GM10248 (cell line): ENCODE results near the gene CD151.

Experiments
- CTCF ChIA-PET: fragments of 300-600 bp; sonication (Branson Sonifier 250); formaldehyde crosslinking; extraction: SDS; loops from one replicate; lab custom pipeline; 2021; ENCODE audit warnings: antibody characterized with exemption; lab: Yijun Ruan, JAX
- POLR2A ChIA-PET: fragments of 350-650 bp; sonication (Branson Sonifier 250); formaldehyde crosslinking; extraction: SDS; loops from one replicate; lab custom pipeline; 2020; ENCODE audit warnings: antibody characterized with exemption; lab: Yijun Ruan, JAX
- DNase-seq: peaks from one replicate; pipeline ENCODE4 v3.0.0; 2012; ENCODE audit errors: extremely low spot score
- CTCF ChIP-seq: IDR thresholded peaks from 2 replicates; pipeline ENCODE4 v1.5.1; 2012; ENCODE audit warnings: mild to moderate bottlenecking, low read depth; ENCODE audit errors: extremely low read depth, missing control alignments, control extremely low read depth

The CD151 gene

GRCh38 chr11:788953-789940 lies 43.5 kb upstream of the CD151 start:
- TF ChIP-seq CTCF = no peak
- ChIA-PET CTCF (interaction anchor here (2.5 kb wide), 1 partner anchor 11 kb away, joined by 10 read pairs; the partner anchor contains the start of gene GATD1), POLR2A (interaction anchor here (0.5 to 1.1 kb wide), 2 partner anchors 30 to 450 kb away, joined by 3 to 6 read pairs; no protein-coding TSS in a partner anchor)
- DNase-seq = peak; percentile 44

- DNase-seq = peak; percentile 81
- CTCF ChIA-PET = interaction anchor here (2.5 kb wide), 1 partner anchor 12 kb away, joined by 10 read pairs; the partner anchor contains the start of gene GATD1
- no peak for TF ChIP-seq CTCF
- POLR2A ChIA-PET = interaction anchor here (0.5 to 1.1 kb wide), 2 partner anchors 30 to 451 kb away, joined by 3 to 6 read pairs; no protein-coding TSS in a partner anchor
Measured at GRCh38 chr11:789943-790342, 42.8 kb upstream of the CD151 start, which contains the start of gene CEND1. TSS of gene CEND1 (minus strand) at chr11:790090. CDS start at chr11:788576, 1,514 bp downstream.

- DNase-seq = no peak
- TF ChIP-seq CTCF = no peak
- CTCF ChIA-PET = interaction anchor here (2.5 kb wide), 1 partner anchor 13 kb away, joined by 10 read pairs; the partner anchor contains the start of gene GATD1
- POLR2A ChIA-PET = no interaction called here
Measured at GRCh38 chr11:790721-791564, 41.8 kb upstream of the CD151 start.

- ChIA-PET CTCF (interaction anchor here (1.1 to 2.5 kb wide), 2 partner anchors 14 to 64 kb away, joined by 3 to 10 read pairs; partner anchors contain the start of gene GATD1), POLR2A (interaction anchor here (0.5 kb wide), 1 partner anchor 35 kb away, joined by 5 read pairs; no protein-coding TSS in a partner anchor)
- DNase-seq = no peak
- no peak for TF ChIP-seq CTCF
Measured at GRCh38 chr11:791658-792534, 40.9 kb upstream of the CD151 start.

GRCh38 chr11:792535-792821 lies 40.3 kb upstream of the CD151 start:
- no peak for DNase-seq
- TF ChIP-seq CTCF = no peak
- ChIA-PET CTCF (interaction anchor here (1.1 kb wide), 1 partner anchor 64 kb away, joined by 3 read pairs; no protein-coding TSS in a partner anchor), POLR2A (no interaction called here)
